ENCODE data around the gene EID2.

DNA sequence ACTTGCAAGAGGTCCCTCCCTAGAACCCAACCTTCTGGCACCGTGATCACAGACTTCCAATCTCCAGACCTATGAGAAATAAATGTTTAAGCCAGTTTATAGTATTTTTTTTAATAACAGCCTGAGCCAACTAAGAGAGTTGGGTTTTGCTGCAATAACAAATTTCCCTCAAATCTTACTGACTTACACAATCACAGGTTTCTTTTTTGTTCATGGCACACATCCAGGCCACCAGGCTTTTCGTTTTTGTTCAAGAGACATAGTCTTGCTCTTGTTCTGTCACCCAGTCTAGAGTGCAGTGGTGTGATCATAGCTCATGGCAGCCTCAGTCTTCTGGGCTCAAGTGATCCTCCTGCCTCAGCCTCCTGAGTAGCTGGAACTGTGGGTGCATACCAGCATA, 27.0 kb downstream of the EID2 start:
- TF ChIP-seq, protein P1, sequence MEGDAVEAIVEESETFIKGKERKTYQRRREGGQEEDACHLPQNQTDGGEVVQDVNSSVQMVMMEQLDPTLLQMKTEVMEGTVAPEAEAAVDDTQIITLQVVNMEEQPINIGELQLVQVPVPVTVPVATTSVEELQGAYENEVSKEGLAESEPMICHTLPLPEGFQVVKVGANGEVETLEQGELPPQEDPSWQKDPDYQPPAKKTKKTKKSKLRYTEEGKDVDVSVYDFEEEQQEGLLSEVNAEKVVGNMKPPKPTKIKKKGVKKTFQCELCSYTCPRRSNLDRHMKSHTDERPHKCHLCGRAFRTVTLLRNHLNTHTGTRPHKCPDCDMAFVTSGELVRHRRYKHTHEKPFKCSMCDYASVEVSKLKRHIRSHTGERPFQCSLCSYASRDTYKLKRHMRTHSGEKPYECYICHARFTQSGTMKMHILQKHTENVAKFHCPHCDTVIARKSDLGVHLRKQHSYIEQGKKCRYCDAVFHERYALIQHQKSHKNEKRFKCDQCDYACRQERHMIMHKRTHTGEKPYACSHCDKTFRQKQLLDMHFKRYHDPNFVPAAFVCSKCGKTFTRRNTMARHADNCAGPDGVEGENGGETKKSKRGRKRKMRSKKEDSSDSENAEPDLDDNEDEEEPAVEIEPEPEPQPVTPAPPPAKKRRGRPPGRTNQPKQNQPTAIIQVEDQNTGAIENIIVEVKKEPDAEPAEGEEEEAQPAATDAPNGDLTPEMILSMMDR (IDR thresholded peaks at IDR 0.05), result no peak
- no peak for TF ChIP-seq POLR2A (IDR thresholded peaks at IDR 0.05)
